DOHH2 (cell line): ENCODE results near the gene CACNA2D3.

ENCODE experiments used
- H3F3A ChIP-seq: fragments of 200-600 bp; sonication (generic), shearing (Covaris generic); 2 replicates; pipeline ENCODE4 v1.6.0; 2016; ENCODE audit warnings: antibody characterized with exemption, mild to moderate bottlenecking; ENCODE audit not compliant: control insufficient read depth, insufficient read depth
- H3K27ac ChIP-seq: fragments of 200-600 bp; sonication (generic); 2 replicates; pipeline ENCODE4 v1.5.1; 2014; ENCODE audit warnings: low read depth, mild to moderate bottlenecking, low read length, moderate library complexity
- H3K27me3 ChIP-seq: fragments of 200-600 bp; sonication (generic); 2 replicates; pipeline ENCODE4 v1.6.1; 2014; ENCODE audit warnings: mild to moderate bottlenecking, low read length, mixed read lengths; ENCODE audit not compliant: control insufficient read depth
- H3K36me3 ChIP-seq: fragments of 200-600 bp; sonication (generic); 2 replicates; pipeline ENCODE4 v1.6.1; 2014; ENCODE audit warnings: mild to moderate bottlenecking, low read length, moderate library complexity, mixed read lengths; ENCODE audit not compliant: control insufficient read depth
- H3K4me1 ChIP-seq: fragments of 200-600 bp; sonication (generic); 2 replicates; pipeline ENCODE4 v1.6.1; 2014; ENCODE audit warnings: mild to moderate bottlenecking, low read length, mixed read lengths; ENCODE audit not compliant: control insufficient read depth
- H3K4me2 ChIP-seq: fragments of 200-600 bp; sonication (generic); 2 replicates; pipeline ENCODE4 v1.6.0; 2014; ENCODE audit warnings: mild to moderate bottlenecking, low read length, moderate library complexity
- H3K4me3 ChIP-seq: fragments of 200-600 bp; sonication (generic); 2 replicates; pipeline ENCODE4 v1.5.1; 2014; ENCODE audit warnings: mild to moderate bottlenecking, low read length, mixed read lengths
- H3K79me2 ChIP-seq: fragments of 200-600 bp; sonication (generic); 2 replicates; pipeline ENCODE4 v1.6.1; 2014; ENCODE audit warnings: mild to moderate bottlenecking, low read length, mixed read lengths; ENCODE audit not compliant: control insufficient read depth
- H3K9me2 ChIP-seq: fragments of 200-600 bp; sonication (generic); replicated peaks from 2 replicates; pipeline ENCODE4 v1.6.1; 2014; ENCODE audit warnings: mild to moderate bottlenecking, low read length, mixed read lengths; ENCODE audit not compliant: control insufficient read depth
- H3K9me3 ChIP-seq: fragments of 200-600 bp; sonication (generic); 2 replicates; pipeline ENCODE4 v1.6.1; 2014; ENCODE audit warnings: antibody characterized with exemption, low read length, mixed read lengths; ENCODE audit not compliant: control insufficient read depth, insufficient read depth
- H4K20me1 ChIP-seq: fragments of 200-600 bp; sonication (generic); 2 replicates; pipeline ENCODE4 v1.6.0; 2014; ENCODE audit warnings: low read depth, mild to moderate bottlenecking, antibody characterized with exemption, low read length, moderate library complexity; ENCODE audit not compliant: control insufficient read depth, insufficient read depth
- CTCF ChIP-seq: fragments of 200-600 bp; sonication (generic); IDR thresholded peaks from one replicate; pipeline ENCODE4 v1.5.1; 2014; ENCODE audit warnings: antibody characterized with exemption, mild to moderate bottlenecking, low read depth, low read length; ENCODE audit not compliant: poor library complexity, severe bottlenecking
- EZH2phosphoT487 ChIP-seq: fragments of 200-600 bp; sonication (generic); IDR thresholded peaks from 2 replicates; pipeline ENCODE4 v1.6.1; 2017; ENCODE audit warnings: borderline replicate concordance, mild to moderate bottlenecking, antibody characterized with exemption, low read length, moderate library complexity, mixed read lengths

CACNA2D3 gene

GRCh38 chr3:54123776-54124196 is 1.4 kb downstream of the CACNA2D3 start:
- Histone ChIP-seq H3K4me1 (no peaks in the 10 kb centered on the region), H3K36me3 (no peaks in the 10 kb centered on the region), H3K4me2 (no peak overlapping the region), H4K20me1 (no peaks in the 10 kb centered on the region), H3K27me3 (peaks cover 27% of the 10 kb centered on the region), H3K9me2 (no peaks in the 10 kb centered on the region), H3F3A (no peaks in the 10 kb centered on the region), H3K79me2 (no peaks in the 10 kb centered on the region), H3K27ac (no peak overlapping the region), H3K4me3 (no peak overlapping the region), H3K9me3 (no peaks in the 10 kb centered on the region)
- TF ChIP-seq CTCF (no peak), EZH2phosphoT487 (no peak)

- Histone ChIP-seq H4K20me1 (no peaks in the 10 kb centered on the region), H3K79me2 (no peaks in the 10 kb centered on the region), H3K9me3 (no peaks in the 10 kb centered on the region), H3K9me2 (no peaks in the 10 kb centered on the region), H3K27me3 (peaks cover 23% of the 10 kb centered on the region), H3K4me2 (no peak overlapping the region), H3K4me1 (no peaks in the 10 kb centered on the region), H3F3A (no peaks in the 10 kb centered on the region), H3K36me3 (no peaks in the 10 kb centered on the region), H3K4me3 (no peak overlapping the region), H3K27ac (no peak overlapping the region)
- TF ChIP-seq EZH2phosphoT487 (no peak), CTCF (no peak)
Measured at GRCh38 chr3:54125300-54125699, 2.9 kb downstream of the CACNA2D3 start.

GRCh38 chr3:54126551-54126950 is 4.2 kb downstream of the CACNA2D3 start:
- H3K4me1 ChIP-seq: no peaks in the 10 kb centered on the region
- peaks cover 15% of the 10 kb centered on the region for H3K27me3 ChIP-seq
- H3K4me3 ChIP-seq: no peak overlapping the region
- no peaks in the 10 kb centered on the region for H3K9me2 ChIP-seq
- H3K27ac ChIP-seq: no peak overlapping the region
- no peaks in the 10 kb centered on the region for H3K36me3 ChIP-seq
- no peaks in the 10 kb centered on the region for H3F3A ChIP-seq
- H3K4me2 ChIP-seq: no peak overlapping the region
- H3K79me2 ChIP-seq: no peaks in the 10 kb centered on the region
- H3K9me3 ChIP-seq: no peaks in the 10 kb centered on the region
- no peaks in the 10 kb centered on the region for H4K20me1 ChIP-seq
- TF ChIP-seq EZH2phosphoT487: no peak
- TF ChIP-seq CTCF: no peak

GRCh38 chr3:54127499-54128056 is 5.2 kb downstream of the CACNA2D3 start:
- H3K79me2 ChIP-seq: no peaks in the 10 kb centered on the region
- H3F3A ChIP-seq: no peaks in the 10 kb centered on the region
- H3K9me3 ChIP-seq: no peaks in the 10 kb centered on the region
- TF ChIP-seq CTCF (no peak), EZH2phosphoT487 (no peak)
- H3K4me3 ChIP-seq: no peak overlapping the region
- no peak overlapping the region for H3K4me2 ChIP-seq
- H4K20me1 ChIP-seq: no peaks in the 10 kb centered on the region
- H3K27me3 ChIP-seq: peaks cover 12% of the 10 kb centered on the region
- no peaks in the 10 kb centered on the region for H3K9me2 ChIP-seq
- H3K4me1 ChIP-seq: no peaks in the 10 kb centered on the region
- no peak overlapping the region for H3K27ac ChIP-seq
- H3K36me3 ChIP-seq: no peaks in the 10 kb centered on the region
